ENCODE results near the gene NACC1.

Gene NACC1

GRCh38 chr19:13117772-13118423 is at the start of gene NACC1:
Gene NACC1 (plus strand): TSS chr19:13118264. CDS start chr19:13135208, 16,944 bp downstream.
- peak; percentile 97 for DNase-seq (ENCODE audit: low spot score)

DNA sequence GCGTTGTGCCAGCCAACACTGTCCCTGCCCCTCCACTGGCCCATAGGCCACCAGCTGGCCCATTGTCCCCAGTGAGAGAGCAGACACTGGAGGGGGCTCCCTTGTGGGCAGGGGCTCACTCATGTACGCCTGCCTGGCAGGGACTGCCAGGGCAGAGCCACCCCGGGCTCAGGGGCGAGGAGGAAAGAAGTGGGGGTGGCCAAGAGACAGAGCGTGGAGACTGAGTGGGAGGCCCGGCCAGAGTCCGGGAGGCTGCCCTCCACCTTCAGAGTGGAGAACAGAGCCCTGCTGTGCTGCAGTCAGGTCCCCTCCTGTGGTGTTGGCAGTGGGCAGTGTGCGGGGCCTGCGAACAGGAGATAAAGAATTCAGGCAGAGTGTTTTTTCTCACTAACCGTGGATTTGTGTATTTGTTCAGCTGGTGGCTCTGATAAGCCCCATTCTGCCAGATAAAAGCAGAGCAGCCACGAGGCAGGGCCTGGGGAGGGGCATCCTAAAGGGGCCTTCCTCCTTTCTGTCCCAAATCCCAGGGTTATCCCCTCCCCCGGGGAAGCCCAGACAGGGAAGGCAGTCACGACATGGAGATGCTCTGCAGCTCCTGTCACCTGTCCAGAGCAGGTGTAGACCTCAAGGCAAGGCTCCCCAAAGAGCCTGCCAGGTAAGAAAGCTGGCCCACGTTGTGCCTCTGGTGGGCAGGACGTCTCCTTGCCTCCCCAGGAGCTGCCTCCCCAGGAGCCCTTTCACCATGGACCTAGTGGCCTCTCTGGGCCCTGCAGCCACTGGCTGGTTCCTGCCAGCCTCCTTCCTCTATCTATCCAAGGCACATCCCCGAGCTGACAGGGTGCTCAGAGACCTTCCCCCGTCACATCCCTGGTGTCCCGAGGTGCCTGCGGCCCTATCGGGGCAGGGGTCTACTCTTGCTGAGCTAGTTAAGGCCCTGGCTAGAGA is 48.4 kb upstream of the NACC1 start:
- no peak for DNase-seq (ENCODE audit: low spot score)

GRCh38 chr19:13070425-13071140 is 47.5 kb upstream of the NACC1 start:
- no peak for DNase-seq (ENCODE audit: low spot score)

- no peak for DNase-seq (ENCODE audit: low spot score)
Measured at GRCh38 chr19:13071444-13072187, 46.4 kb upstream of the NACC1 start.

- no peak for DNase-seq (ENCODE audit: low spot score)
Measured at GRCh38 chr19:13072188-13072908, 45.7 kb upstream of the NACC1 start.

DNA sequence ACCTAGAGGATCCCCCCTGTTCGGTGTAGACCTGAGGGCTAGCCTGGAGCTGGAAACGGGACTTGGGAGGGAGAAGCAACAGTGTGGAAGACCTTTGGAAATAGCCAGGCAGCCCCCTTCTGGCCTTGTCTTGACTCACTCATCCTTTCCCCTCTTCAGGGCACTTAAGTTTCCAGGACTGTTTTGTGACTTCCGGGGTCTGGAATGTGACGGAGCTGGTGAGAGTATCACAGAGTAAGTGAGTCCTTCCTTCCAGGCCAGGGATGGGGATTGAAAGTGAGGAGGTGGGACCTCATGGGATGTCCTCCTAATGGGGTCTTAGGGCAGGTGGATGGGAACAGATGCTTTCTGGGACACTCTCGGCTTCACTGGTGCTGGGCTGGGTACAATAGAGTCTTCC is 44.8 kb upstream of the NACC1 start:
- DNase-seq (ENCODE audit: low spot score), result no peak

DNA sequence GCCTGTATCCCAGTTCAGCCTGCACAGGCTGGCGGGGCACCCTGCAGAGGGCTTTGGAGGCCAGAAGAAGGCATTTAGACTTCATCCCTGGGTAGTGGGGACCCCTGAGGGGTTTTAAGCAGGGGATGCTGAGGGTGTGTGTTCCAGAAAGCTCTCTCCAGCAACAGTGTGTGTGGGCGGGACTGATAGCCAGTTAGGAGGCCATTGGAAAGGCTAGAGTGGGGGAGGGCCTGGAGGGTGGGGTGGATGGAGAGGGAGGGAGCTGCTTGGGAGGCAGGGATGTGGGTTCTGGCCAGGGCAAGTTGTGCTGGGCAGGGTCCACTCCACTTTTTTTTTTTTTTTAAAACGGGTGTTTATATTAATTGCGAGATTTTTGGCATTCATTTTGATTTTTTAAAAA is 43.7 kb upstream of the NACC1 start:
- no peak for DNase-seq (ENCODE audit: low spot score)

DNA sequence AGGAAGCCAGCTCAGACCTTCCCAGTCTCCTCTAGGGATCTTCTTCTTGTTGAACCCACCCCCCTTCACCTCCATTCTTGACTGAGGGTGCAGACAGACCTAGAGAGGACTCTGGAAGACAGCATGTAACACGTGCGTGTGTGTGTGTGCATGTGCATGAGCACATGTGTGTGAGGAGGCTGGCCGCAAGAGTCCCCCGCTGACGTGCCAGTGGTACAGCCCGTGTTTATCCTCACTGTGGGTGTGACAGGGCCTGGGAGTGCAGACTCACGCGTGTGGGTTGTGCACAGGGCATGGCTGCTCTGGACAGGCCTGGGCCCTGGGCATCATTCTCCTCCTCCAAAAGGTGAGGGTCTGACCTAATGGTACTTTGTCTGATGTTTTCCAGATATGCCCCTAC is 41.7 kb upstream of the NACC1 start:
- DNase-seq (ENCODE audit: low spot score), result no peak

- DNase-seq (ENCODE audit: low spot score), result no peak
Measured at GRCh38 chr19:13076787-13077186, 41.3 kb upstream of the NACC1 start.

DNA sequence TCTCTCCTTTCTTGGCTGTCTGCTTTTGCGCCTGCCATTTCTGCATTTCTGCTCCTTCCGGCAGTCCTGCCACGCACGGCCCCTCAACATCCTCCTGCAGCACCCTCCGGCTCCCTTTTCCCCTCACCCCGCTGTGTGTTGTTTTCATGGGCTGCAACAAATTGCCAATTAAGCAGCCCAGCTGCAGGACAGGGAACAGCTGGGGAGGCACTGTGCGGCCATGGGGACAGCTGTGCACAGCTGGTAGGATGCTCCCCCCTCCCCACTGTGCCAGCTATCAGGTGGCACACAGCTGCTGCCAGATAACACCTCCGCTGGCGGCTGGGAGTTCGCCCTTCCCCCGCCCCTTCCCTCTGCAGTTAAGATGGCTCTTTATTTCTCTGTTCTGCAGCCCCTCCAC is 40.8 kb upstream of the NACC1 start:
- DNase-seq (ENCODE audit: low spot score), result no peak

DNA sequence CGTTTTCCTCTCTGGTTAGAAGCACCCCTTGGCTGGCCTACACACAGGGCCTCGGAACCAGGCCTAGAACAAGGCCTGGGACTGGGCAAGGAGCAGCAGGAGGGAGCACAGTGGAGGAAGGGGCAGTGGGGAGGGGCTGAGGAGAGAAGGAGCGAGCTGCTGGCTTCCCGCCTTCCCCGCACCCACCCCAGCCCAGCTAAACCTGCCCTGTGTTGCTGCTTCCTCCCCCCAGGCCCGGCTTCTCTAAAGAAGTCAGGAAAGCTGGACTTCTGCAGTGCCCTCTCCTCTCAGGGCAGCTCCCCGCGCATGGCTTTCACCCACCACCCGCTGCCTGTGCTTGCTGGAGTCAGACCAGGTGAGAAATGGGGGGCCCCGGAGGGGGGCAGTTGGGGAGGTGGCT is 39.7 kb upstream of the NACC1 start:
- DNase-seq (ENCODE audit: low spot score), result no peak

- no peak for DNase-seq (ENCODE audit: low spot score)
Measured at GRCh38 chr19:13078897-13079541, 39.0 kb upstream of the NACC1 start.

DNA sequence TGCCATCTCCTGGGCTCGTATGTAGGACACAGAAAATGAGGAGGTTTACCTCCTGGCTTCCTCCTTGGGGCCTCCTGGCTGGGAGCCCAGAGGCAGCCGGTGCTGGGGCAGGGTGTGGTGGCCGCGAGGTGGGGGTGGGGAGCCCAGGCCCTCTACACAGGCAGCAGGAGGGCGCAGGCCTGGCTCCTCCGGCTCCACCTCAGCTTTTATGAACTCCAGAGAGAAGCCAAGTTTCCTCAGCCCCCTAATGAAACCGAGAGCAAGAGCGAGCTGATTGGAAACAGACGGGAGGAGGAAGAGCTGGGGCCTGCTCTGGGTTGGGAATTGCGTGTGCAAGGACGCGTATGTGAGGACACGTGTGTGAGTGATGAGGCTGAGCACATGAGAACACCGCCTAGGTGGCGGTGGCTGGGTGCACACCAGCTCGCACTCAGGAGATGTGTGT is 38.5 kb upstream of the NACC1 start:
- no peak for DNase-seq (ENCODE audit: low spot score)

DNA sequence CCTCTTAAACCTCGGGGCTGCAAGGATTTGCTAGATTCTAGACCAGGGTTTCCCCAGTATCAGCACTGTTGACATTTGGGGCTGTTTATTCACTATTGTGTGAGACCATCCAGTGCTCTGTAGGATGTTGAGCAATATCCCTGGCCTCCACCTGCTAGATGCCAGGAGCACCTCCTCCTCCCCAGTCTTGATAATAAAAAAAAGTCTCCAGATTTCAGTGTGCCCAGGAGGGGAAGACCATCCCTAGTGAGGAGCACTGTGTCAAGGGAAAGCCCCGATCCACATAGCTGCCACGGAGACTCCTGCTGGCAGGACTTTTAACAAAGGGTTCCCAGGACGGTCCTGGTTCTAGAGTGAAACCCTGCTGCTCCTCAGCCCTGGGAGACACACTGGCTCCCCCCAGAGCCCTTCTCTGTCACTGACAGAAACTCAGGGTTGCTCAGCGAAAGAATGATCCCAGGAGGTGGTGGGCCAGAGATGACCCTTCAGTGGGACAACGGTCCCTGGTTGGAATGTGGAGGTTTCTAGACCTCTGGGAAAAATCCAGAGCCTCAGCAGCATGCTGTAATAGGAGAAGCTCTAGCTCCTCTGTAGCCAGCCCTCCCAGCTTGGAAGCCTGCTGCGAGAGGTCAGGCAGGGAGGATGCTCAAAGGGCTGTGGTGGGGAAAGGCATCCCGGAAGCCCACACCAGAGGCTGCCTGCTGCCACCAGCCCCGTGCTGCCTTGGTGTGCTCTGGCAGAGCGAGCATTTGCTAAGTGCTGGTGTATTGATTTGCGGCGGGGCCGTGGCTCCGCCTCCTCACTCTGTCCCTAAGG is 35.7 kb upstream of the NACC1 start:
- peak; percentile 62 for DNase-seq (ENCODE audit: low spot score)

- DNase-seq (ENCODE audit: low spot score), result no peak
Measured at GRCh38 chr19:13083008-13083404, 35.1 kb upstream of the NACC1 start.

- no peak for DNase-seq (ENCODE audit: low spot score)
Measured at GRCh38 chr19:13083627-13084026, 34.4 kb upstream of the NACC1 start.

- DNase-seq (ENCODE audit: low spot score), result no peak
Measured at GRCh38 chr19:13085666-13086065, 32.4 kb upstream of the NACC1 start.

DNA sequence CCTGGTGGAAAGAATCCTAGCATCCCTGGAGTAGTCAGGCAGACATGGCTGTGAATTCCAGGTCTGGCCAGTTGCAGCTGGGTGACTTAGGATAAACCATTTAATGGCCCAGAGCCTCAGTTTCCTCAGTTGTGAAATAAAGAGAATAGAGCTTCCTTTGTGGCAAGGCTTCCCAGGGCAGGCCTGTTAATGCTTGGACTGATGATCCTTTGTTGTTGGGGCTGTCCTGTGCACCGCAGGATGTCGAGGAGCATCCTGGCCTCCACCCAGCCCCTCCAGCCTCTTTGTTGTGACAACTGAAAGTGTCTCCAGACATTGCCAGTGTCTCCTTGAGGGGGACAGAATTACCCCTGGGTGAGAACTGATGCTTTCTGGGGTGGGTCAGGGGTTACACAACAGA is 31.7 kb upstream of the NACC1 start:
- DNase-seq (ENCODE audit: low spot score), result no peak

GRCh38 chr19:13087295-13087694 is 30.8 kb upstream of the NACC1 start:
- no peak for DNase-seq (ENCODE audit: low spot score)
